ENCODE measurements around the gene INSR. TPM values are rescaled to one million over a fixed set of nuclear protein-coding genes. Genes with fewer than 3 reads are reported as not detected.

INSR gene
- total RNA-seq, 2 donors from 2014 or later: 58.7 to 62.2 TPM

DNA sequence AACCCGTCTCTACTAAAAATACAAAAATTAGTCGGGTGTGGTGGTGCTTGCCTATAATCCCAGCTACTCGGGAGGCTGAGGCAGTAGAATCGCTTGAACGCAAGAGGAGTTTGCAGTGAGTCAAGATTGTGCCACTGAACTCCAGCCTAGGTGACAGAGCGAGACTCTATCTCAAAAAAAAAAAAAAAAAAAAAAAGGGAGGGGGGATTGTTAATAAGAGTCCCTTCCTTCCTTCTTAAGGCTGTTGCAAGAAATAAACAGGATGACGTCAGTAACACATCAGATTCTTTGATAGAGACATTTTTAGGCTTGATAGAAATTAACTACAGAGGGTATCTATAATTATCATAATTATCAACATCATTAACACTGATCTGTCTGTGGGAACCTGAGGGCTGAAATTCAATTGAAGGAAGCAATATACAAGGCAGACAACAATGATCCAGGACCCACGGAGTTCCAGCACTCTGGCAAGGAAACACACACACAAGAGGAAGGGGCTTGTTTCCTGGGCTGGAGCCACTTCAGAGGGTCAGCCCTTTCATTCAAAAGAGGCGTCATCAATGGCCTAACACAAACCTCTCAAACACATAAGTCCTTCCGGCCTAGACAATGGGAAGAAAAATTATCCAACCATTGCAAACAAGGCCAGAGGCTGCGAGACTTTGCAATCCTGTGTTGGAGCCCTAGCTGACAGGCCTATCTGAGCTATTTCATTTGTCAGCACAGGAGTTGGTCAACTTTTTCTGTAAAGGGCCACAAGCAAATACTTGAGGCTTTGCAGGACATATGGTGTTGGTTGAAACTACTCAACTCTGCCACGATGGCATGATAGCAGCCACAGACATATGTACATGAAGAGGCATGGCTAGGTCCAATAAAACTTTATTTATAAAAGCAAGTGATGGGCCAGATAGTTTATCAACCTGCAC is 105.2 kb downstream of the INSR start:
- no peak overlapping the region for H3K9ac ChIP-seq (ENCODE audit: low read depth in 2 of 2, low read length in 2 of 2)

GRCh38 chr19:7187605-7188339 is 106.4 kb downstream of the INSR start:
- DNase-seq: no peak
- H3K9ac ChIP-seq (ENCODE audit: low read depth in 2 of 2, low read length in 2 of 2): no peak overlapping the region
- H3K4me3 ChIP-seq: no peak overlapping the region
- TF ChIP-seq CTCF (IDR thresholded peaks at IDR 0.05): no peak
- no peaks in the 10 kb centered on the region for H3K9me3 ChIP-seq
- H3K36me3 ChIP-seq: no peaks in the 10 kb centered on the region
- no peaks in the 10 kb centered on the region for H3K27me3 ChIP-seq
- H3K27ac ChIP-seq: no peak overlapping the region
- intact Hi-C loops (cut with DNase I): no loop called here
- H3K4me1 ChIP-seq: peaks cover 6% of the 10 kb centered on the region

More for the DNA sequence above, 105.2 kb downstream of the INSR start:
- Histone ChIP-seq H3K27ac (no peak overlapping the region), H3K4me1 (no peaks in the 10 kb centered on the region), H3K9me3 (no peaks in the 10 kb centered on the region), H3K36me3 (no peaks in the 10 kb centered on the region), H3K4me3 (no peak overlapping the region), H3K27me3 (no peaks in the 10 kb centered on the region)
- TF ChIP-seq CTCF (IDR thresholded peaks at IDR 0.05): no peak
- DNase-seq: no peak
- intact Hi-C loops (cut with DNase I): no loop called here

- intact Hi-C loops (cut with DNase I): no loop called here
- Histone ChIP-seq H3K9me3 (no peaks in the 10 kb centered on the region), H3K4me1 (peaks cover 21% of the 10 kb centered on the region)
Observed at GRCh38 chr19:7182489-7182888, 111.7 kb downstream of the INSR start.

GRCh38 chr19:7179917-7180306 is 114.3 kb downstream of the INSR start:
- H3K36me3 ChIP-seq: no peaks in the 10 kb centered on the region
- H3K27ac ChIP-seq: peak overlapping the region; percentile 61
- no peaks in the 10 kb centered on the region for H3K9me3 ChIP-seq
- H3K9ac ChIP-seq (ENCODE audit: low read depth in 2 of 2, low read length in 2 of 2): no peak overlapping the region
- intact Hi-C loops (cut with DNase I): no loop called here
- H3K27me3 ChIP-seq: no peaks in the 10 kb centered on the region
- no peak overlapping the region for H3K4me3 ChIP-seq
- no peak for DNase-seq
- no peak for TF ChIP-seq CTCF (IDR thresholded peaks at IDR 0.05)
- H3K4me1 ChIP-seq: peaks cover 21% of the 10 kb centered on the region

More at GRCh38 chr19:7182489-7182888, 111.7 kb downstream of the INSR start:
- DNase-seq: no peak
- Histone ChIP-seq H3K27me3 (no peaks in the 10 kb centered on the region), H3K9ac (ENCODE audit: low read depth in 2 of 2, low read length in 2 of 2) (no peak overlapping the region), H3K27ac (peak overlapping the region; percentile 66), H3K36me3 (no peaks in the 10 kb centered on the region), H3K4me3 (no peak overlapping the region)
- no peak for TF ChIP-seq CTCF (IDR thresholded peaks at IDR 0.05)

GRCh38 chr19:7177926-7178325 is 116.3 kb downstream of the INSR start:
- Histone ChIP-seq H3K4me1 (peaks cover 16% of the 10 kb centered on the region), H3K9me3 (no peaks in the 10 kb centered on the region)

More at GRCh38 chr19:7177926-7178325, 116.3 kb downstream of the INSR start:
- intact Hi-C loops (cut with DNase I): no loop called here
- Histone ChIP-seq H3K27me3 (no peaks in the 10 kb centered on the region), H3K27ac (no peak overlapping the region), H3K36me3 (no peaks in the 10 kb centered on the region), H3K4me3 (no peak overlapping the region), H3K9ac (ENCODE audit: low read depth in 2 of 2, low read length in 2 of 2) (no peak overlapping the region)
- TF ChIP-seq CTCF (IDR thresholded peaks at IDR 0.05): no peak
- DNase-seq: no peak

Data from colonic mucosa (tissue), 4 donors.